HCT116 (cell line): ENCODE data around the gene TEX12. TPM values are rescaled to one million over a fixed set of nuclear protein-coding genes. Genes with fewer than 3 reads are reported as not detected.

Source experiments
- ATAC-seq: fragments of 200-7000 bp; cut with Tn5 transposase; 2 replicates; pipeline ENCODE4 v1.9.1; 2020; ENCODE audit warnings: mild to moderate bottlenecking, moderate library complexity
- BruUV-seq: library from RNA; stranded (reverse); fragments of 400-500 nt; replicated peaks from 2 replicates; lab custom pipeline; 2021; lab: Mats Ljungman, UMichigan
- CTCF ChIA-PET: fragments of 300-600 bp; sonication (Branson Sonifier 250); formaldehyde crosslinking; loops from one replicate; lab custom pipeline; 2021; ENCODE audit warnings: antibody characterized with exemption; lab: Charles Lee
- POLR2A ChIA-PET: fragments of 300-600, 350-600 bp; sonication (Branson Sonifier 250); formaldehyde crosslinking; loops from one replicate; lab custom pipeline; 2021; ENCODE audit warnings: antibody characterized with exemption; lab: Charles Lee
- RAD21 ChIA-PET, 2 experiments: fragments of 300-600 bp; sonication (Branson Sonifier 250); formaldehyde crosslinking; loops; one replicate each; lab custom pipeline; 2023; ENCODE audit warnings: low total read pairs in 2 of 2; ENCODE audit not compliant: uncharacterized antibody in 2 of 2, unreplicated experiment in 2 of 2, low non-redundant PET in 1 of 2; lab: Charles Lee
- DNase-seq: peaks from one replicate; pipeline ENCODE4 v3.0.0-alpha.2; 2010; ENCODE audit warnings: low read depth, low spot score
- H2AFZ ChIP-seq: fragments of 200-600 bp; shearing (Covaris generic), sonication (generic); 2 replicates; pipeline ENCODE4 v1.6.1; 2017; ENCODE audit warnings: low read depth, mixed run types, mixed read lengths, antibody characterized with exemption, low read length; ENCODE audit not compliant: poor library complexity, severe bottlenecking
- H3K27ac ChIP-seq: 2 replicates; pipeline ENCODE4 v1.5.1; 2012; ENCODE audit warnings: low read depth, low read length
- H3K27me3 ChIP-seq: fragments of 200-600 bp; sonication (generic); 2 replicates; pipeline ENCODE4 v1.6.1; 2016; ENCODE audit warnings: mixed run types, low read length, mixed read lengths; ENCODE audit not compliant: insufficient read depth
- H3K36me3 ChIP-seq, 2 experiments: fragments of 200-500 bp in 1 of 2; fragments of 200-600 bp in 1 of 2; sonication (Bioruptor generic) in 1 of 2; sonication (generic) in 1 of 2; 2 replicates each; pipeline versions ENCODE4 v1.5.1 to v1.6.1; 2014 to 2016; ENCODE audit warnings: low read length in 2 of 2, inconsistent platforms in 1 of 2, mixed read lengths in 1 of 2, mixed run types in 1 of 2; ENCODE audit not compliant: insufficient read depth in 2 of 2, control insufficient read depth in 1 of 2
- H3K4me1 ChIP-seq, 2 experiments: fragments of 200-600 bp in 1 of 2; sonication (generic) in 1 of 2; 2 replicates each; pipeline versions ENCODE4 v1.5.1 to v1.6.1; 2012 to 2017; ENCODE audit warnings: low read length in 2 of 2, inconsistent platforms in 1 of 2, mild to moderate bottlenecking in 1 of 2, mixed read lengths in 1 of 2, mixed run types in 1 of 2, moderate library complexity in 1 of 2; ENCODE audit not compliant: insufficient read depth in 2 of 2, control insufficient read depth in 1 of 2
- H3K4me2 ChIP-seq: fragments of 200-600 bp; sonication (generic); 2 replicates; pipeline ENCODE4 v1.6.1; 2017; ENCODE audit warnings: mixed run types, low read length, mixed read lengths
- H3K4me3 ChIP-seq, 2 experiments: fragments of 200-600 bp in 1 of 2; sonication (generic) in 1 of 2; replicated peaks in 1 of 2; 2 replicates each; pipeline ENCODE4 v1.5.1; 2011 to 2016; ENCODE audit warnings: low read length in 2 of 2, control low read depth in 1 of 2, low read depth in 1 of 2, mild to moderate bottlenecking in 1 of 2, mixed read lengths in 1 of 2, mixed run types in 1 of 2
- H3K79me2 ChIP-seq: fragments of 200-600 bp; sonication (generic); 2 replicates; pipeline ENCODE4 v1.6.1; 2017; ENCODE audit warnings: mild to moderate bottlenecking, mixed run types, low read length, moderate library complexity, mixed read lengths; ENCODE audit not compliant: insufficient read depth
- H3K9ac ChIP-seq: fragments of 200-600 bp; sonication (generic); 2 replicates; pipeline ENCODE4 v1.6.1; 2016; ENCODE audit warnings: low read length, mixed read lengths
- H3K9me2 ChIP-seq: fragments of 200-600 bp; sonication (generic), shearing (Covaris generic); 2 replicates; pipeline ENCODE4 v1.6.1; 2017; ENCODE audit warnings: mixed run types, mild to moderate bottlenecking, moderate library complexity; ENCODE audit not compliant: insufficient read depth
- H3K9me3 ChIP-seq, 2 experiments: fragments of 200-500 bp in 1 of 2; fragments of 200-600 bp in 1 of 2; sonication (Bioruptor generic) in 1 of 2; sonication (generic) in 1 of 2; 2 replicates each; pipeline ENCODE4 v1.6.1; 2014 to 2017; ENCODE audit warnings: low read length in 2 of 2, mixed read lengths in 2 of 2, inconsistent platforms in 1 of 2, low read depth in 1 of 2, mild to moderate bottlenecking in 1 of 2, mixed run types in 1 of 2, moderate library complexity in 1 of 2; ENCODE audit not compliant: control insufficient read depth in 1 of 2, insufficient read depth in 1 of 2
- H4K20me1 ChIP-seq: fragments of 200-600 bp; sonication (generic), shearing (Covaris generic); 2 replicates; pipeline ENCODE4 v1.6.1; 2017; ENCODE audit warnings: mixed run types, mild to moderate bottlenecking, moderate library complexity; ENCODE audit not compliant: insufficient read depth
- ATF3 ChIP-seq: IDR thresholded peaks from 2 replicates; pipeline ENCODE4 v1.6.1; 2012
- EZH2 ChIP-seq: fragments of 200-600 bp; sonication (generic); IDR thresholded peaks from 2 replicates; pipeline ENCODE4 v1.6.1; 2017; ENCODE audit warnings: antibody characterized with exemption, mixed run types
- MAX ChIP-seq: IDR thresholded peaks from 2 replicates; pipeline ENCODE4 v1.6.1; 2012
- POLR2A ChIP-seq: IDR thresholded peaks from 2 replicates; pipeline ENCODE4 v1.7.0; 2011; ENCODE audit warnings: borderline replicate concordance; ENCODE audit not compliant: insufficient read depth, insufficient read length; ENCODE audit errors: extremely low read depth
- POLR2AphosphoS5 ChIP-seq: IDR thresholded peaks from 2 replicates; pipeline ENCODE4 v1.6.1; 2011; ENCODE audit warnings: mild to moderate bottlenecking, low read depth, low read length, moderate library complexity
- RAD21 ChIP-seq: IDR thresholded peaks from 2 replicates; pipeline ENCODE4 v1.6.1; 2012; ENCODE audit warnings: low read depth, mild to moderate bottlenecking
- REST ChIP-seq: IDR thresholded peaks from 2 replicates; pipeline ENCODE4 v1.6.1; 2012; ENCODE audit warnings: low read depth
- YY1 ChIP-seq: IDR thresholded peaks from 2 replicates; pipeline ENCODE4 v1.6.1; 2011; ENCODE audit warnings: low read length, low read depth, moderate library complexity, mild to moderate bottlenecking; ENCODE audit not compliant: insufficient replicate concordance; ENCODE audit errors: extremely low read depth
- ZBTB33 ChIP-seq: IDR thresholded peaks from 2 replicates; pipeline ENCODE4 v1.6.1; 2011; ENCODE audit warnings: mild to moderate bottlenecking, low read length, moderate library complexity; ENCODE audit not compliant: insufficient replicate concordance; ENCODE audit errors: extremely low read depth
- ZFX ChIP-seq: fragments of 450-650 bp; IDR thresholded peaks from 2 replicates; pipeline ENCODE4 v1.6.1; 2017
- intact Hi-C: fragments of 100-400 bp; cut with micrococcal nuclease; formaldehyde crosslinking; loops from 2 replicates; pipeline ENCODE4 v1.10.0; 2022
- total RNA-seq: library from RNA; stranded (reverse); gene quantifications from one replicate; pipeline ENCODE4 v1.2.1, GENCODE V29; 2021; ENCODE audit not compliant: unreplicated experiment

Gene TEX12
- total RNA-seq, 1 experiment from 2014 or later = not detected

- no peaks in the 10 kb centered on the region for H4K20me1 ChIP-seq
- no TSS peak for BruUV-seq
- RAD21 ChIA-PET = interaction anchor here in 1 of 2 experiments (0.8 kb wide), 1 partner anchor 35 kb away, joined by 3 read pairs; no protein-coding TSS in a partner anchor
- peaks cover 50 to 80% of the 10 kb centered on the region in 2 experiments for H3K4me1 ChIP-seq
- POLR2A ChIA-PET = interaction anchor here (0.6 kb wide), 1 partner anchor 32 kb away, joined by 4 read pairs; no protein-coding TSS in a partner anchor
- peak overlapping the region; percentile 93 for H3K27ac ChIP-seq
- no peaks in the 10 kb centered on the region for H3K79me2 ChIP-seq
- TF ChIP-seq ATF3 (no peak), POLR2AphosphoS5 (no peak), POLR2A (no peak), RAD21 (no peak)
- no peaks in the 10 kb centered on the region for H3K9me2 ChIP-seq
- H3K36me3 ChIP-seq = no peaks in the 10 kb centered on the region
- no peak overlapping the region for H3K4me3 ChIP-seq
- CTCF ChIA-PET = interaction anchor here (1.3 to 2.2 kb wide), 2 partner anchors 8 to 35 kb away, joined by 3 to 12 read pairs; no protein-coding TSS in a partner anchor
- H2AFZ ChIP-seq = peak overlapping the region; percentile 28
- DNase-seq = no peak
- peak overlapping the region; percentile 81 for H3K4me2 ChIP-seq
- intact Hi-C loops = loop anchor here (5.0 kb wide), 1 partner anchor 35 kb away; no protein-coding TSS in a partner anchor
- peak overlapping the region; percentile 60 for H3K9ac ChIP-seq
- H3K9me3 ChIP-seq = no peaks in the 10 kb centered on the region
- no peaks in the 10 kb centered on the region for H3K27me3 ChIP-seq
- no peak for ATAC-seq
Observed at GRCh38 chr11:112121981-112122615, 45.1 kb upstream of the TEX12 start.

- Histone ChIP-seq H2AFZ (no peak overlapping the region), H3K36me3 (no peaks in the 10 kb centered on the region), H3K79me2 (no peaks in the 10 kb centered on the region), H4K20me1 (no peaks in the 10 kb centered on the region), H3K27ac (no peak overlapping the region), H3K9me3 (no peaks in the 10 kb centered on the region), H3K9ac (no peak overlapping the region), H3K4me1 (peaks cover 51 to 85% of the 10 kb centered on the region in 2 experiments), H3K27me3 (no peaks in the 10 kb centered on the region), H3K9me2 (no peaks in the 10 kb centered on the region), H3K4me2 (no peak overlapping the region), H3K4me3 (no peak overlapping the region)
- POLR2A ChIA-PET = no interaction called here
- no peak for DNase-seq
- intact Hi-C loops = loop anchor here (5.0 kb wide), 1 partner anchor 34 kb away; no protein-coding TSS in a partner anchor
- no TSS peak for BruUV-seq
- RAD21 ChIA-PET = no interaction called here
- ATAC-seq = no peak
- CTCF ChIA-PET = interaction anchor here (2.2 kb wide), 1 partner anchor 10 kb away, joined by 12 read pairs; no protein-coding TSS in a partner anchor
- no peak for TF ChIP-seq MAX
- no peak for TF ChIP-seq EZH2
- no peak for TF ChIP-seq ZFX
- no peak for TF ChIP-seq ZBTB33
- TF ChIP-seq REST = no peak
- no peak for TF ChIP-seq YY1
Observed at GRCh38 chr11:112123129-112123528, 44.0 kb upstream of the TEX12 start.
